HEK293 (cell line): ENCODE results near the gene ITGB1BP1.

Experiments
- PBX3 ChIP-seq: sonication (generic); formaldehyde crosslinking; IDR thresholded peaks from 2 replicates; pipeline ENCODE4 v1.8.1; 2022; ENCODE audit warnings: mild to moderate bottlenecking, moderate library complexity, missing genetic modification reagents
- YY1 ChIP-seq: fragments of 450-650 bp; formaldehyde crosslinking; IDR thresholded peaks from 2 replicates; pipeline ENCODE4 v1.5.1; 2018; ENCODE audit warnings: missing biosample characterization, missing genetic modification characterization
- ZBTB21 ChIP-seq: fragments of 450-650 bp; formaldehyde crosslinking; IDR thresholded peaks from 2 replicates; pipeline ENCODE4 v1.5.1; 2017; ENCODE audit warnings: missing biosample characterization, missing genetic modification characterization
- ZNF169 ChIP-seq: fragments of 450-650 bp; formaldehyde crosslinking; IDR thresholded peaks from 2 replicates; pipeline ENCODE4 v1.5.1; 2016; ENCODE audit warnings: missing biosample characterization, missing genetic modification characterization
- ZNF335 ChIP-seq: fragments of 450-650 bp; formaldehyde crosslinking; conservative IDR thresholded peaks from 2 replicates; pipeline ENCODE4 v1.5.1; 2016; ENCODE audit warnings: missing biosample characterization, missing genetic modification characterization
- ZNF398 ChIP-seq: fragments of 450-650 bp; formaldehyde crosslinking; IDR thresholded peaks from 2 replicates; pipeline ENCODE4 v1.5.1; 2017; ENCODE audit warnings: missing biosample characterization, missing genetic modification characterization
- ZNF768 ChIP-seq: fragments of 450-650 bp; formaldehyde crosslinking; IDR thresholded peaks from 2 replicates; pipeline ENCODE4 v1.5.1; 2018; ENCODE audit warnings: missing biosample characterization, mild to moderate bottlenecking, missing genetic modification characterization
- TF ChIP-seq, protein P1 (sequence below): fragments of 450-650 bp; formaldehyde crosslinking; IDR thresholded peaks from 2 replicates; pipeline ENCODE4 v1.5.1; 2016; ENCODE audit warnings: missing biosample characterization, missing genetic modification characterization
- TF ChIP-seq, protein P2 (sequence below): fragments of 450-650 bp; formaldehyde crosslinking; IDR thresholded peaks from 2 replicates; pipeline ENCODE4 v1.5.1; 2016; ENCODE audit warnings: missing biosample characterization, missing genetic modification characterization
- TF ChIP-seq, protein P3 (sequence below): fragments of 450-650 bp; formaldehyde crosslinking; IDR thresholded peaks from 2 replicates; pipeline ENCODE4 v1.5.1; 2017; ENCODE audit warnings: missing biosample characterization, missing genetic modification characterization

DNA sequence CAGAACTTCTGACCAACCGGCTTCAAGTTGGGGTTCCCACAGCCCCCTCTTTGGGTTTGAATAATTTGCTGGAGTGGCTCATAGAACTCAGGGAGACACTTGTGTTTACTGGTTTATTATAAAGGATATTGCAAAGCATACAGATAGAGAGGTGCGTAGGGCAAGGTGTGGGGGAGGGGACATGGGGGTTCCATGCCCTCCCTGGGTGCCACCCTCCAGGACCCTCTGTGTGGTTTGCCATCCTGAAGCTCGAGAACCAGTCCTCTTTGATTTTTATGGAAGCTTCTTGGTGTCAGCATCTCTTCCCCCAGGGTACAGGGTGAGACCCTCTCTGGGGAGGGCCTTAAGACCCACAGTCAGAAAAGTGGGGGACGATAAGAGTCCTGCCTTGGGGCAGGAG lies 38.8 kb downstream of the ITGB1BP1 start:
- no peak for TF ChIP-seq ZBTB21 (tag by site-specific recombination)
- TF ChIP-seq, protein P1, sequence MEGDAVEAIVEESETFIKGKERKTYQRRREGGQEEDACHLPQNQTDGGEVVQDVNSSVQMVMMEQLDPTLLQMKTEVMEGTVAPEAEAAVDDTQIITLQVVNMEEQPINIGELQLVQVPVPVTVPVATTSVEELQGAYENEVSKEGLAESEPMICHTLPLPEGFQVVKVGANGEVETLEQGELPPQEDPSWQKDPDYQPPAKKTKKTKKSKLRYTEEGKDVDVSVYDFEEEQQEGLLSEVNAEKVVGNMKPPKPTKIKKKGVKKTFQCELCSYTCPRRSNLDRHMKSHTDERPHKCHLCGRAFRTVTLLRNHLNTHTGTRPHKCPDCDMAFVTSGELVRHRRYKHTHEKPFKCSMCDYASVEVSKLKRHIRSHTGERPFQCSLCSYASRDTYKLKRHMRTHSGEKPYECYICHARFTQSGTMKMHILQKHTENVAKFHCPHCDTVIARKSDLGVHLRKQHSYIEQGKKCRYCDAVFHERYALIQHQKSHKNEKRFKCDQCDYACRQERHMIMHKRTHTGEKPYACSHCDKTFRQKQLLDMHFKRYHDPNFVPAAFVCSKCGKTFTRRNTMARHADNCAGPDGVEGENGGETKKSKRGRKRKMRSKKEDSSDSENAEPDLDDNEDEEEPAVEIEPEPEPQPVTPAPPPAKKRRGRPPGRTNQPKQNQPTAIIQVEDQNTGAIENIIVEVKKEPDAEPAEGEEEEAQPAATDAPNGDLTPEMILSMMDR (tag by site-specific recombination) = no peak
- TF ChIP-seq, protein P2, sequence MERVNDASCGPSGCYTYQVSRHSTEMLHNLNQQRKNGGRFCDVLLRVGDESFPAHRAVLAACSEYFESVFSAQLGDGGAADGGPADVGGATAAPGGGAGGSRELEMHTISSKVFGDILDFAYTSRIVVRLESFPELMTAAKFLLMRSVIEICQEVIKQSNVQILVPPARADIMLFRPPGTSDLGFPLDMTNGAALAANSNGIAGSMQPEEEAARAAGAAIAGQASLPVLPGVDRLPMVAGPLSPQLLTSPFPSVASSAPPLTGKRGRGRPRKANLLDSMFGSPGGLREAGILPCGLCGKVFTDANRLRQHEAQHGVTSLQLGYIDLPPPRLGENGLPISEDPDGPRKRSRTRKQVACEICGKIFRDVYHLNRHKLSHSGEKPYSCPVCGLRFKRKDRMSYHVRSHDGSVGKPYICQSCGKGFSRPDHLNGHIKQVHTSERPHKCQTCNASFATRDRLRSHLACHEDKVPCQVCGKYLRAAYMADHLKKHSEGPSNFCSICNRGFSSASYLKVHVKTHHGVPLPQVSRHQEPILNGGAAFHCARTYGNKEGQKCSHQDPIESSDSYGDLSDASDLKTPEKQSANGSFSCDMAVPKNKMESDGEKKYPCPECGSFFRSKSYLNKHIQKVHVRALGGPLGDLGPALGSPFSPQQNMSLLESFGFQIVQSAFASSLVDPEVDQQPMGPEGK (tag by site-specific recombination) = no peak
- TF ChIP-seq ZNF169 (tag by site-specific recombination) = no peak
- no peak for TF ChIP-seq PBX3 (CRISPR knock-in tag)
- TF ChIP-seq, protein P3, sequence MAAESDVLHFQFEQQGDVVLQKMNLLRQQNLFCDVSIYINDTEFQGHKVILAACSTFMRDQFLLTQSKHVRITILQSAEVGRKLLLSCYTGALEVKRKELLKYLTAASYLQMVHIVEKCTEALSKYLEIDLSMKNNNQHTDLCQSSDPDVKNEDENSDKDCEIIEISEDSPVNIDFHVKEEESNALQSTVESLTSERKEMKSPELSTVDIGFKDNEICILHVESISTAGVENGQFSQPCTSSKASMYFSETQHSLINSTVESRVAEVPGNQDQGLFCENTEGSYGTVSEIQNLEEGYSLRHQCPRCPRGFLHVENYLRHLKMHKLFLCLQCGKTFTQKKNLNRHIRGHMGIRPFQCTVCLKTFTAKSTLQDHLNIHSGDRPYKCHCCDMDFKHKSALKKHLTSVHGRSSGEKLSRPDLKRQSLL (tag by site-specific recombination) = no peak
- TF ChIP-seq ZNF768 (tag by site-specific recombination) = no peak
- no peak for TF ChIP-seq ZNF398 (tag by site-specific recombination)
- TF ChIP-seq ZNF335 = no peak
- no peak for TF ChIP-seq YY1 (tag by site-specific recombination)
